Natural killer cell treated with Interleukin-12 subunit alpha and Interleukin-12 subunit beta and Interleukin-15 and Interleukin-18, amount 100 ng/mL, for 72 hours (primary cell): ENCODE data around the gene TTC39C. TPM values are rescaled to one million over a fixed set of nuclear protein-coding genes. Genes with fewer than 3 reads are reported as not detected.
"Not testable (repeated sequence)": the region's sequence is repeated elsewhere in the genome, so short reads cannot be mapped to it uniquely, and the experiment has no call there.

ENCODE experiments used
- ATAC-seq, 2 donors: fragments of 150-1000 bp; cut with Tn5 transposase in 1 of 2; sonication (Bioruptor Pico), chemical (Tn5 transposase) in 1 of 2; 2 replicates each; pipeline ENCODE4 v1.10.0; 2021
- DNase-seq: peaks from one replicate; pipeline ENCODE4 v3.0.0; 2022; ENCODE audit warnings: low spot score
- H3K27ac Mint-ChIP-seq, 2 donors: 1 replicate in 1 of 2; 2 replicates in 1 of 2; pipeline ENCODE4 v1.8.0; 2022; ENCODE audit warnings: mixed read lengths in 2 of 2, mild to moderate bottlenecking in 1 of 2, moderate library complexity in 1 of 2
- H3K27me3 Mint-ChIP-seq, 2 donors: 1 replicate in 1 of 2; 2 replicates in 1 of 2; pipeline ENCODE4 v1.8.0; 2022; ENCODE audit warnings: mixed read lengths in 2 of 2
- H3K36me3 Mint-ChIP-seq: one replicate; pipeline ENCODE4 v1.8.0; 2022; ENCODE audit warnings: mixed read lengths
- H3K4me1 Mint-ChIP-seq, 2 donors: 1 replicate in 1 of 2; 2 replicates in 1 of 2; pipeline ENCODE4 v1.8.0; 2022; ENCODE audit warnings: low read depth in 2 of 2, mixed read lengths in 2 of 2, mild to moderate bottlenecking in 1 of 2
- H3K4me3 Mint-ChIP-seq: one replicate; pipeline ENCODE4 v1.8.0; 2022; ENCODE audit warnings: mixed read lengths
- H3K9me3 Mint-ChIP-seq: 2 replicates; pipeline ENCODE4 v1.8.0; 2022; ENCODE audit warnings: mixed read lengths
- total RNA-seq, 2 donors: library from RNA; stranded (reverse); gene quantifications; one replicate each; pipeline ENCODE4 v1.2.3, GENCODE V29; 2022

The TTC39C gene
- total RNA-seq, 2 donors from 2014 or later = 54.8 to 69.7 TPM

DNA sequence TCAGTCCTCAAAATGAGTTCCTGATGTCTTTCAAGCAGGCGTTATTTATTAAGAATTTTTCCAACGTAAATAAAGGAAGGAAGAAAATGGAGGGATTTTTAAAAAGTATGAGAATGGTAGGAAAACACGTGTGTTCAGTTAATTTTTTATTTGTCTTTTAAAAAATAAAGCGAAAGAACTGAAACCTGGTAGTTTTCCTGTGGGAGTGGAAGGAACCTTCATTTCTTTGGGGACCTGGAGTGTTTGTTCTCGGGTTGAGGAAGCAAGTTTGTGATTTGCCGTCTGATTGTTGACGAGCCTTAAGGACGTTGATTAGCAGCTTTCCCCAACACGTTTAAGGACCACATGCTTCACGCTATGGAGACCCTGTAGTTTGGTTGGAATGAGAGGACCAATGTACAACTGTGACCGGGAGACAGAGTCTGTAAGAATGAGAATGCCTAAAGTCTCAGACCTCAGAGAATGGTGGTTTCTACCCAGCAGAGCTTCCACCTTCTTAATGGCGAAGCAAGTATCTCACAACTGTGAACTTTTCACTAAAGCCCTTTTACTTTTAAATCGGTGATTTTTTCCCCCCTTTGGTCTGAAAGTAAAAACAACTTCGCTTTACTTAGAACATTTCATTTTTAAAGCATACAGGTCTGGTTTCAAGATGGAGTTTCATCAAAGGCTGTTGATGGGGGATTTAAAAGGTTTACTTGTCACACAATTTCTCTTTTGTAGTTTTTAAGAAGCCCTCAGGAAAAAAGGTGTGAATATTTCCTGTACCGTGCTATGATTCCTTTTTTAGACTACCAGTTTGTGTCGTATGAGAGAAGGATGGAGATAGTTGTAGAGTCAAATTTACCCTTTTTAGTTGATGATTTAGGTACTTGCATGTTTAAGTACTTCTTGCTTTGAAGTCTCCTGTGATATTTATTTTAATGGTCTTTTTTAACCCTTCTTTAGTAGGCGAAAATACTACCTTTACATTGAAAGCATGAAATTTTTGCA, 1.4 kb downstream of the TTC39C start:
- peak overlapping the region; percentile 95 to 97 for H3K27ac Mint-ChIP-seq
- DNase-seq = no peak

GRCh38 chr18:24016643-24017042, 2.1 kb downstream of the TTC39C start:
- peaks cover 75 to 78% of the 10 kb centered on the region in 2 donors for H3K4me1 Mint-ChIP-seq
- no peak for DNase-seq
- H3K27me3 Mint-ChIP-seq = no peaks in the 10 kb centered on the region
- H3K4me3 Mint-ChIP-seq = peak overlapping the region; percentile 82
- H3K36me3 Mint-ChIP-seq = peaks cover 25% of the 10 kb centered on the region
- no peak for ATAC-seq
- no peaks in the 10 kb centered on the region for H3K9me3 Mint-ChIP-seq
- H3K27ac Mint-ChIP-seq = peak overlapping the region; percentile 95 to 97

More for the DNA sequence above, 1.4 kb downstream of the TTC39C start:
- Mint-ChIP-seq H3K36me3 (peaks cover 20% of the 10 kb centered on the region), H3K27me3 (no peaks in the 10 kb centered on the region), H3K4me3 (peak overlapping the region; percentile 82), H3K4me1 (peaks cover 75 to 78% of the 10 kb centered on the region in 2 donors), H3K9me3 (no peaks in the 10 kb centered on the region)
- no peak for ATAC-seq

- H3K9me3 Mint-ChIP-seq = no peaks in the 10 kb centered on the region
- H3K36me3 Mint-ChIP-seq = peaks cover 28% of the 10 kb centered on the region
- H3K27ac Mint-ChIP-seq = peak overlapping the region; percentile 88 to 97
- H3K4me3 Mint-ChIP-seq = peak overlapping the region; percentile 82
- no peaks in the 10 kb centered on the region for H3K27me3 Mint-ChIP-seq
- DNase-seq (no peak), ATAC-seq (peak; percentile 13 to 56)
- H3K4me1 Mint-ChIP-seq = peaks cover 78 to 81% of the 10 kb centered on the region in 2 donors
These were observed 3.8 kb downstream of the TTC39C start for GRCh38 chr18:24018299-24018886.

GRCh38 chr18:24019641-24020331, 5.2 kb downstream of the TTC39C start:
- peak; percentile 81 to 83 for ATAC-seq
- peaks cover 87 to 90% of the 10 kb centered on the region in 2 donors for H3K4me1 Mint-ChIP-seq
- H3K9me3 Mint-ChIP-seq = no peaks in the 10 kb centered on the region
- H3K36me3 Mint-ChIP-seq = peaks cover 28% of the 10 kb centered on the region
- H3K4me3 Mint-ChIP-seq = peak overlapping the region; percentile 82
- DNase-seq = peak; percentile 84
- peak overlapping the region; percentile 88 to 97 for H3K27ac Mint-ChIP-seq
- no peaks in the 10 kb centered on the region for H3K27me3 Mint-ChIP-seq

- Mint-ChIP-seq H3K4me3 (peak overlapping the region; percentile 82), H3K9me3 (no peaks in the 10 kb centered on the region), H3K4me1 (peaks cover 86 to 89% of the 10 kb centered on the region in 2 donors), H3K27ac (peak overlapping the region; percentile 88 to 97), H3K27me3 (no peaks in the 10 kb centered on the region), H3K36me3 (peaks cover 24% of the 10 kb centered on the region)
- no peak for ATAC-seq
- no peak for DNase-seq
These were observed 7.0 kb downstream of the TTC39C start for GRCh38 chr18:24021505-24021904.

DNA sequence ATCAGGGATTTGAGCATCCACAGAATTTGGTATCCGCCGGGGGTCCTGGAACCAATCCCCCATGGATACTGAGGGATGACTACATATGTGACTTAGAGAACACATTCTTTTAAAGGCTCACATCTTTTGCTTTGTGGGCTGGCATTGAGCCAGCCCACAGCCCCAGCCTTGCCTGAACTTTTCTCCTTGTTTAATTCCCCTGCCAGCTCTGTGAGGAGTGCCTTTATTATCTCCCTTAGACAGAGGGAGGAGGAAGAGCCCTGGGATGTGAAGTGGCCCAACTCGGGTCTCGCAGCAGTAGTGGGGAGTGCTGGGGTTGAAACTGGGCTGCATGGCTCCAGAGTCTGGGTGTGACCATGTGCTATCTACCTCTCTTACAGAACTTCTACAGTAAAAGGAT, 7.6 kb downstream of the TTC39C start:
- peaks cover 24% of the 10 kb centered on the region for H3K36me3 Mint-ChIP-seq
- no peaks in the 10 kb centered on the region for H3K27me3 Mint-ChIP-seq
- H3K4me1 Mint-ChIP-seq = peaks cover 86 to 88% of the 10 kb centered on the region in 2 donors
- peak overlapping the region; percentile 88 to 97 for H3K27ac Mint-ChIP-seq
- DNase-seq = no peak
- no peak for ATAC-seq
- no peaks in the 10 kb centered on the region for H3K9me3 Mint-ChIP-seq
- H3K4me3 Mint-ChIP-seq = peak overlapping the region; percentile 82

- DNase-seq (no peak), ATAC-seq (no peak)
- no peaks in the 10 kb centered on the region for H3K9me3 Mint-ChIP-seq
- H3K4me1 Mint-ChIP-seq = peaks cover 85 to 87% of the 10 kb centered on the region in 2 donors
- peak overlapping the region; percentile 82 for H3K4me3 Mint-ChIP-seq
- H3K27me3 Mint-ChIP-seq = no peaks in the 10 kb centered on the region
- H3K36me3 Mint-ChIP-seq = peaks cover 22% of the 10 kb centered on the region
- H3K27ac Mint-ChIP-seq = peak overlapping the region; percentile 88 to 97
These were observed 8.7 kb downstream of the TTC39C start for GRCh38 chr18:24023185-24023814.

DNA sequence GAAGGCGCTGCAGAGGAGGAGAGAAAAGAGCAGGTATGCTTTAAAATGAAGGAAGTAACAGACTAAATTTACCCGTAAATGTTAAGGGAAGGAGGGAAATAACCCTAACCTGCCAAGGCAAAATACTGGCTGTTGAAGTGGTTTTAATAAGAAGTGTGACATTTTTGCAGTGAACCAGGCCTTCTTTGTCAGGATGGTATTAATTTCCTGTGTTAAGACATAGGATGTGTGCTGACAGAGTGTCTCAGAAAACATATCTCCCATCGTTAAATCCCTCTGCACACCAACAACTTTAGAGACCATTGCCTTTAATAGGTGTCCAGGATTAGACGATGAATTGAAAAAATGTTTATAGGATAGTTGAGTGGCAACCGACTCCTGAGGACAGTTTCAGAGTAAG, 9.9 kb downstream of the TTC39C start:
- DNase-seq = no peak
- Mint-ChIP-seq H3K36me3 (peaks cover 19% of the 10 kb centered on the region), H3K9me3 (no peaks in the 10 kb centered on the region), H3K4me3 (peak overlapping the region; percentile 71), H3K27me3 (no peaks in the 10 kb centered on the region), H3K4me1 (peaks cover 76 to 77% of the 10 kb centered on the region in 2 donors), H3K27ac (peak overlapping the region; percentile 60 to 97)
- ATAC-seq = no peak

DNA sequence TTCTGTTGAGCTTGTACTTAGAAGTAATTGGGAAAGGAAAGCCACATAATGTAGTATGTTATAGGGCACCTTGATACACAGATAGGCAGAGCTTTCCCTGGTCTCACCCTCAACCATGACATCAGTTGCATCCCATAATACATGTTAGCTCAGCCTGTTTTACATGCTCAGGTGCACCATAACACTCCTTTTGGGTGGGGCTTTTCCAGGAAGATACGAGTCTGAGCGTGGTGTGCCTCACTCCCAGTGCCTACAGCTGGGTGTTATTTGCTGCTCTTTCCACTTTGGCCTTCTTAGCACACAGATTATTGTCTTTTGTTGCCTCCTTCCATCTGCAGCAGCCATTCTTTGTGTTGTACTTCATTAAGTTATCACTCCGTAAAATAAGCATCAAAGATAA, 11.9 kb downstream of the TTC39C start:
- Mint-ChIP-seq H3K27ac (peak overlapping the region; percentile 20 to 62), H3K36me3 (peaks cover 5% of the 10 kb centered on the region)
- no peak for ATAC-seq

GRCh38 chr18:24027156-24027827, 12.7 kb downstream of the TTC39C start:
- no peaks in the 10 kb centered on the region for H3K27me3 Mint-ChIP-seq
- no peaks in the 10 kb centered on the region for H3K36me3 Mint-ChIP-seq
- peaks cover 64% of the 10 kb centered on the region in 2 donors for H3K4me1 Mint-ChIP-seq
- no peak for ATAC-seq
- DNase-seq = no peak
- H3K27ac Mint-ChIP-seq = peak overlapping the region; percentile 20 to 74
- H3K4me3 Mint-ChIP-seq = no peak overlapping the region
- no peaks in the 10 kb centered on the region for H3K9me3 Mint-ChIP-seq

More for the DNA sequence above, 11.9 kb downstream of the TTC39C start:
- DNase-seq = no peak
- H3K9me3 Mint-ChIP-seq = no peaks in the 10 kb centered on the region
- no peak overlapping the region for H3K4me3 Mint-ChIP-seq
- H3K27me3 Mint-ChIP-seq = no peaks in the 10 kb centered on the region
- H3K4me1 Mint-ChIP-seq = peaks cover 69% of the 10 kb centered on the region in 2 donors

GRCh38 chr18:24028946-24029345, 14.4 kb downstream of the TTC39C start:
- H3K27ac Mint-ChIP-seq = not testable (repeated sequence)

DNA sequence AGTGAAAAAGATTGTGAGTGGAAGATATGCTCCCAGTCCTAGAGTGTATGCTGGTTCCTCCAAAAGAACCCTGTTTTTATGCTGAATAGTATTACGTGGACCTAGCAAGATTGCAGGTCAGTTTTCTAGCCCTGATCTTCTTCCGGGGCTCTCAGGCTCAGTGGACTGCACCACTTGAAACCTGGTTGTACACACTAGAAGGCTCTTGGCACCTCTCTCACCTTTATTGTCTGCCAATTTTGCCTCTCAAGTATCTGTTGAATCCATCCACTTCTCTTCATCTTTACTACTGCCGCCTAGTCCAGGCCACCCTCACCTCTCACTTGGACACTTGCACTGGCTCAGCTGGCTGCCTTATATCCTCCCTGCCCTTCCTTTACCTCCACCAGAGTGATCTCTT, 16.8 kb downstream of the TTC39C start:
- Mint-ChIP-seq H3K36me3 (peaks cover 8% of the 10 kb centered on the region), H3K27me3 (no peaks in the 10 kb centered on the region), H3K4me3 (no peak overlapping the region), H3K27ac (peak overlapping the region; percentile 8 to 10), H3K4me1 (peaks cover 46 to 58% of the 10 kb centered on the region in 2 donors), H3K9me3 (no peaks in the 10 kb centered on the region)
- DNase-seq (no peak), ATAC-seq (no peak)

More at GRCh38 chr18:24028946-24029345, 14.4 kb downstream of the TTC39C start:
- not testable (repeated sequence) for H3K4me3 Mint-ChIP-seq, ATAC-seq, H3K36me3 Mint-ChIP-seq, DNase-seq, H3K27me3 Mint-ChIP-seq, H3K9me3 Mint-ChIP-seq
- H3K4me1 Mint-ChIP-seq = peaks cover 59 to 60% of the 10 kb centered on the region in 2 donors

GRCh38 chr18:24031916-24032315, 17.4 kb downstream of the TTC39C start:
- no peak for ATAC-seq
- Mint-ChIP-seq H3K36me3 (peaks cover 8% of the 10 kb centered on the region), H3K4me3 (no peak overlapping the region), H3K27me3 (no peaks in the 10 kb centered on the region), H3K9me3 (no peaks in the 10 kb centered on the region), H3K27ac (peak overlapping the region; percentile 8 to 10), H3K4me1 (peaks cover 42 to 54% of the 10 kb centered on the region in 2 donors)
- DNase-seq = no peak
